ENCODE results near the gene IL17C. TPM values are rescaled to one million over a fixed set of nuclear protein-coding genes. Genes with fewer than 3 reads are reported as not detected.

IL17C gene
- total RNA-seq, 1 experiment from 2014 or later = not detected

GRCh38 chr16:88645455-88645854, 7.1 kb downstream of the IL17C start:
- no peak for DNase-seq (ENCODE audit: low read depth)

- DNase-seq (ENCODE audit: low read depth) = no peak
Measured at GRCh38 chr16:88645941-88646340, 7.6 kb downstream of the IL17C start.

- no peak for DNase-seq (ENCODE audit: low read depth)
Measured at GRCh38 chr16:88646345-88647034, 8.1 kb downstream of the IL17C start.

GRCh38 chr16:88647178-88648070, 9.1 kb downstream of the IL17C start:
- no peak for DNase-seq (ENCODE audit: low read depth)

- DNase-seq (ENCODE audit: low read depth) = no peak
Measured at GRCh38 chr16:88649195-88649923, 11.0 kb downstream of the IL17C start.

GRCh38 chr16:88649924-88650748, 11.8 kb downstream of the IL17C start:
- no peak for DNase-seq (ENCODE audit: low read depth)

- peak; percentile 24 for DNase-seq (ENCODE audit: low read depth)
Measured at GRCh38 chr16:88650749-88651275, 12.4 kb downstream of the IL17C start, which contains the start of gene CYBA. CYBA (minus strand) TSS chr16:88651053; CDS start chr16:88651013, 40 bp downstream.

- no peak for DNase-seq (ENCODE audit: low read depth)
Measured at GRCh38 chr16:88651276-88651988, 13.1 kb downstream of the IL17C start.

GRCh38 chr16:88651989-88652761, 13.8 kb downstream of the IL17C start:
- DNase-seq (ENCODE audit: low read depth) = no peak

- DNase-seq (ENCODE audit: low read depth) = no peak
Measured at GRCh38 chr16:88652762-88653063, 14.3 kb downstream of the IL17C start.

GRCh38 chr16:88653101-88653500, 14.7 kb downstream of the IL17C start:
- no peak for DNase-seq (ENCODE audit: low read depth)

GRCh38 chr16:88653596-88654362, 15.4 kb downstream of the IL17C start:
- DNase-seq (ENCODE audit: low read depth) = no peak

GRCh38 chr16:88654363-88655052, 16.1 kb downstream of the IL17C start:
- DNase-seq (ENCODE audit: low read depth) = no peak

- no peak for DNase-seq (ENCODE audit: low read depth)
Measured at GRCh38 chr16:88655053-88655732, 16.8 kb downstream of the IL17C start.

- no peak for DNase-seq (ENCODE audit: low read depth)
Measured at GRCh38 chr16:88655733-88656281, 17.4 kb downstream of the IL17C start.

GRCh38 chr16:88656291-88656980, 18.1 kb downstream of the IL17C start:
- no peak for DNase-seq (ENCODE audit: low read depth)

- no peak for DNase-seq (ENCODE audit: low read depth)
Measured at GRCh38 chr16:88657371-88657770, 19.0 kb downstream of the IL17C start.
